GM19467 (cell line): ENCODE results near the gene P2RY1.
"Not testable (repeated sequence)": the region's sequence is repeated elsewhere in the genome, so short reads cannot be mapped to it uniquely, and the experiment has no call there.

Experiments
- ATAC-seq: cut with Tn5 transposase; IDR thresholded peaks from one replicate; pipeline ENCODE4 v1.9.1; 2021; ENCODE audit warnings: mild to moderate bottlenecking, moderate library complexity; ENCODE audit not compliant: unreplicated experiment

P2RY1 gene

GRCh38 chr3:152835601-152836102 is 721 bp downstream of the P2RY1 start:
- ATAC-seq: no peak

- no peak for ATAC-seq
Measured at GRCh38 chr3:152836269-152836668, 1.3 kb downstream of the P2RY1 start.

DNA sequence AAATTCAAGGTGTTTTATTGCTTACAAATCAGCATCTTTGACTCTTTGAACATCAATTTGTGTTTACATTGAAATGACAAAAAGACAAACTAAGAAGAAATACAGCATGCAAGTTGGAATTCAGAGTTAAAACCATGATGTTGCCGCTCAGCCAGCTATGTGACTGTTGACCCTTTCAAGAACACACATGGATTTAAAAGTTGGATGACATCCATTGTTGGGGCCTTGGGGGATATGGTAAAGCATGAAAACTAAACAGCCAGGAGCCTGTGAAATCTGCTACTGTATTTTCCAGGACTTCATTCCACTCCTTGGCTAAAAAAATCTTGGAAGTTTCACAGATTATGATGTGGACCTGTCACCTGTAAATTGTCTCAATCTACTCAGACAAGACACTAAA is 4.6 kb downstream of the P2RY1 start:
- ATAC-seq: no peak

- ATAC-seq: no peak
Measured at GRCh38 chr3:152841131-152841530, 6.2 kb downstream of the P2RY1 start.

DNA sequence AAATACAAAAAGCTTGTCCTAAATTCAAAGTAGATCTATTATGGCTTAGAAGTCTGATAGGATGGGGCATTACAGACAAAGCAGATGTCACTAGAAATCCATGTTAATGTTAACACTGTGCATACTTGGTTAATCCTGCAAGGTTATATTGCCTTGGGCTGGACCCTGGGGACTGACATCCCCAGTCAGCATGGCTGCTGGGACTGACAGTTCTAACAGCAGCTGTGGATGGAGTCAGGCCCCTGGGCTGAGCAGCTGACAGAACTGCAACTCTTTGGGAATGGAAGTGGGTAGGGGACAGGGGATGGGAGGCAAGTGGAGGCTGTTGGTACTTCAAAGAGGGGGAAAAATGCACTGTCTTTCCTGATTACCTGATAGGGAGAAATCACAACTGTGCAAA is 7.5 kb downstream of the P2RY1 start:
- ATAC-seq: no peak

GRCh38 chr3:152843955-152844354 is 9.0 kb downstream of the P2RY1 start:
- ATAC-seq: peak; percentile 87

DNA sequence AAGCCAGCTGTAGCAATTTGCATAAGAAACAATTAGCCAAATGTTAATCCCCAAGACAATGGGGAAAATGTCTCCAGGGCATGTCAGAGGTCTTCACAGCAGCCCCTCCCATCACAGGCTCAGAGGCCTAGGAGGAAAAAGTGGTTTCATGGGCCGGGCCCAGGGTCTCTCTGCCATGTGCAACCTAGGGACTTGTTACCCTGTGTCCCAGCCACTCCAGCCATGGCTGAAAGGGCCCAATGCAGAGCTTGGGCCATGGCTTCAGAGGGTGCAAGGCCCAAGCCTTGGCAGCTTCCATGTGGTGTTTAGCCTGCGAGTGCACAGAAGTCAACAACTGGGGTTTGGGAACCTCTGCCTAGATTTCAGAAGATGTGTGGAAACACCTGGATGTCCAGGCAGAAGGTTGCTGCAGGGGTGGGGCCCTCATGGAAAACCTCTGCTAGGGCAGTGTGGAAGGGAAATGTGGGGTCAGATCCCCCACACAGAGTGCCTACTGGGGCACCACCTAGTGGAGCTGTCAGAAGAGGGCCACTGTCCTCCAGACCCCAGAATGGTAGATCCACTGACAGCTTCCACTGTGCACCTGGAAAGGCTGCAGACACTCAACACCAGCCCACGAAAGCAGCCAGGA is 11.8 kb downstream of the P2RY1 start:
- ATAC-seq: not testable (repeated sequence)

- not testable (repeated sequence) for ATAC-seq
Measured at GRCh38 chr3:152847599-152847998, 12.7 kb downstream of the P2RY1 start.

DNA sequence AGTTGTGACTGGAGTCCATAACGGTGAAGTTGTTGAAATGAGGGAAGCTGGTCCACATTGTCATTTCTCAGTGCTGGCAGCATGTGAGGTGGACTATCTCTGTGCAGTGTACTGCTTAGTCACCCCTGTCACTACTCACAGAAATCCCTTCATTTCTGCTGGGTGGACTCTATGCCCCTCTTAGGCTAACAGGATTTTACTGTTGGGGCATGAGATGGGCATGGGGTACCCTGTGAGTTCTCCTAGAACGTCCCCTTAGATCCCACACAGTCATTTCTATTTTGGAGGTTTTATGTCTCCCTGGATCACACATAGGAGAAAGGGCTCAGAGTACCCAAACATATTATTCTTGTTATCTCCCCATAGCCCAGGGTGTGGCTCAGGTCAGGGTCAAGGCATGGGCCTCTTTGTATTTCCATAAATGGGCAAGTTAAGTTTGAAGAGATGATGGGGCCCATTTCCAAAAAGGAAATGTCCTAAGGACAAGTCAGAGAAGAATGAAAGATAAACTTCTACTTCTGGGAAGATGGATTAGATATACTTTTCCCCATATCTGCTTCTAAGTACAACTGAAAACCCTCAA is 15.2 kb downstream of the P2RY1 start:
- ATAC-seq: no peak

DNA sequence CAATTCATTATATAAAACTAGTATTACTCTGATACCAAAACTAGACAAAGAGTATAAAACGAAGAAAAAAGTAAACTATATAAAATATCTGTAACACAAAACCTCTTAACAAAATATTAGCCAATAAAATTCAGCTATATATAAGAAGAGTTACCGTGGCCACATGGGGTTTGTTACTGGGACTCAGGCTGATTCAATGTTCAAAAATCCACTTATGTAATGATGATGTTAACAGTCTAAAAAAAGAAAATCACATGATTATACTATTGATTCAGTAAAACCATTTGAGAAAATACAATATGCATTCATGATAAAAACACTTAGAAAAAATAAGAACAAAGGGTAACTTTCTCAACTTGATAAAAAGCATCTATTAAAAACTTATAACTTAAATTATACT is 18.3 kb downstream of the P2RY1 start:
- ATAC-seq: no peak

DNA sequence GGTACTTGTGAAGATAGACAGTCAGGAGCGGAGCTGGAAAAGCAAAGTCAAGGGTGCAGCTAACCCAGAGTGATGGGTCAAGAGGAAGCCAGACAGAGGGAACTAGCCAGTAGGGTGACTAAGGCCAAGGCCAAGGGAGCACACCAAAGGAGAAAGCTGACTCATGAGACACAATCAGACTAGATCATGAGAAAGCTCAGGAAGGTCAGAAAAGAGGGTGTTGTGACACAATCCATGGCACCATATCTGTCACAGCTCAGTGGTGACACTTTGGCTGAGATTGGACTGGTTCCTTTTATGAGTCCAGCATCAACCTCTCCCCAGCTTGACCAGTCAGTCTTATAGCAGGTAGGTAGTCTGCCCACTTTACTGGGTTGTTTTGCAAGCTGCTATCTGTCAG is 22.2 kb downstream of the P2RY1 start:
- ATAC-seq: no peak

DNA sequence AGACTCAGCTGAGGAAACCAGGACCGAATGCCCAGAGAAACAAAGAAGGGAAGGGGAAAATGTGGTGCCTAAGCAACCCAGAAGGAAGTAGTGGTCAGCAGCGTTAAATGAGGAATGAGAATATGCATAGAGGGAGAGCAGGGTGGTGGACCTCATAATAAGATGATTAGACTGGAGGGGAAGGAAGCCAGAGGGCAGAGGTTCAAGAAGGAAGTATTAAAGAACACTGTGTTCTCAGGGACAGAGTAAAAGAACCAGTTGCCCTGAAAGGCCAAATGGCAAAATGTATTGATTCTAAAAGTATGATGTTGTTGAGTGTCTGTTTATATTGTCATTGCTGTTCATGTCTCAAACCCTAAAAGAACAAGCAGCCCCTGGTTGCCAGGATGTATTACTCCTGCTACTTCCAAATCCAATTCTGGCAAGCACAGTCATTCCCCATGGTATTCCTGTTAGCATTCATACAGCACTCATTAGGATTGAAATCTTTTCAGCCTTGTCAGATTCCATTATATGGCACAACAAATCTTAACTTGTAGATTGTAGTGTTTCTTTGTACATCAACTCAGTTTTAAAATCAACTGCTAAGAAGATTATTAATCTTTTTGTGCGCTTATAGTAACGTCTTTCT is 23.4 kb downstream of the P2RY1 start:
- ATAC-seq: no peak

DNA sequence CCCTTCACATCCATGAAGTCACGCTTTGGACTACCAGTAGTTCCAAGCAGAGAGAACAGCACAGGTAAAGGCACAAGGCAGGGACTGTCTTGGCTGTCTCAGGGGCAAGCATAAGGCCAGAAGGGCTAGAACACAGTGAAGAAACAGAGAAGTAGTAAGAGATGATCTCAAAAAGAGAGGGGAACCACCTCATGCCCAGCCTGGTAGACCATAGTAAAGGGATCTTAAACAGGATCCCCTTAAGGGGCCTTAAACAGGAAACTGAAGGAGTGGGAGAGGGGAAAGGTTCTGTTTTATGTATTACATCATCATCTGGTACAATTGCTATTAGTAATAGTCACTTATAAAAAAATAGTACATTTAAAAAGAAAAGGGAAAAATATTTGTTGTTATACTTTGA is 25.8 kb downstream of the P2RY1 start:
- no peak for ATAC-seq

- ATAC-seq: no peak
Measured at GRCh38 chr3:152865668-152866245, 30.8 kb downstream of the P2RY1 start.

- ATAC-seq: no peak
Measured at GRCh38 chr3:152870027-152870426, 35.1 kb downstream of the P2RY1 start.

- not testable (repeated sequence) for ATAC-seq
Measured at GRCh38 chr3:152873314-152873713, 38.4 kb downstream of the P2RY1 start.

GRCh38 chr3:152874896-152875749 is 40.2 kb downstream of the P2RY1 start:
- ATAC-seq: no peak

- no peak for ATAC-seq
Measured at GRCh38 chr3:152879130-152879789, 44.3 kb downstream of the P2RY1 start.

- ATAC-seq: no peak
Measured at GRCh38 chr3:152879790-152880174, 44.9 kb downstream of the P2RY1 start.

DNA sequence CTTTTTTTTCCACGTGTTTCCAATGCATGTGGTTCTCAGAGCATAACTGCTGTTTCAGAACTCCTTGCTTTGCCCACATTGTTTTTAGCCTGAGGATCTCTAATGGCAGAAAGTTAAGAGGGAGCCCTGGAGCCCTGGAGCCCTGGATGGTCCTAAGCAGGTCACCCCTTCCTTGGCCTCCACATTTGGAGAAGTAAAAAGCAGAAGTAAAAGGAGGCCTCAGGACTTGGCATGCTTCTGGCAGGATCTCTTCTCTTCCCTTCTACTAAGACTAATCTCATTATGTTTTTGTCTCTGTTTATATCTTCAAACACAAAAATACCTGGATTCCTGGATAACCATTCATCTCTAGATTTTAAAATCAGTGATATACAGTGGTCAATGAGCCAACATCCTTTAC is 50.1 kb downstream of the P2RY1 start:
- ATAC-seq: no peak
